HG03469 (cell line): ENCODE measurements around the gene OSM.

ENCODE experiments used
- ATAC-seq: cut with Tn5 transposase; IDR thresholded peaks from one replicate; pipeline ENCODE4 v1.9.1; 2021; ENCODE audit warnings: mild to moderate bottlenecking, moderate library complexity, moderate number of reproducible peaks; ENCODE audit not compliant: unreplicated experiment

OSM gene

GRCh38 chr22:30212996-30213441 lies 53.6 kb downstream of the OSM start:
- no peak for ATAC-seq
